ENCODE measurements around the gene NACC2. TPM values are rescaled to one million over a fixed set of nuclear protein-coding genes. Genes with fewer than 3 reads are reported as not detected.

Gene NACC2
- total and polyA plus RNA-seq, 9 donors: 7.0 to 47.0 (median 27.2) TPM

DNA sequence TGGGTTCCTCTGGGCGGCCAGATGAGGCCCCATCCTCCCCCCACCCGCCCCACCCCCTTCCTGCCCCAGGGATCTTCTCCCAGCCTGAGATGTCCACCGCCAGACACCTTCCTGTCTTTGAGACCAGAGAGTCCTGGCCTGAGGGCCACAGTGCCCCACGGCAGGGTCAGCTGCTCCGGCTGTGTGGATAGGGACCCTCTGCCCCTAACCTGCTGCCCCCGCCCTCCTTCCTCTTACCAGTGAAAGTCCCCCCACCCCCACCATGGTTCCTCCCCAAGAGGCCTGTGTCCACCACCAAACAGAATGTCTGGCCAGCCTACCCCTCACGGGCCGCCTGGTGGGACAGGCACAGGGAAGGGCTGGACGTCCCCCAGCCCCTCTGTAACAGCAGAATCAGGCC lies 90.9 kb downstream of the NACC2 start:
- no peak for DNase-seq
- Histone ChIP-seq H3K27me3 (no peaks in the 10 kb centered on the region), H3K9me3 (no peaks in the 10 kb centered on the region), H3K36me3 (no peaks in the 10 kb centered on the region), H3K4me1 (ENCODE audit: insufficient read depth) (no peaks in the 10 kb centered on the region), H3K27ac (no peak overlapping the region), H3K4me3 (no peak overlapping the region)
- intact Hi-C loops (cut with DNase I): no loop called here
- WGBS, 3 donors: 78 to 91% (median 83%) methylated on average over 5 to 9 of the region's 9 CpGs
- no peak for TF ChIP-seq EP300 (IDR thresholded peaks at IDR 0.05)
- TF ChIP-seq, protein P1, sequence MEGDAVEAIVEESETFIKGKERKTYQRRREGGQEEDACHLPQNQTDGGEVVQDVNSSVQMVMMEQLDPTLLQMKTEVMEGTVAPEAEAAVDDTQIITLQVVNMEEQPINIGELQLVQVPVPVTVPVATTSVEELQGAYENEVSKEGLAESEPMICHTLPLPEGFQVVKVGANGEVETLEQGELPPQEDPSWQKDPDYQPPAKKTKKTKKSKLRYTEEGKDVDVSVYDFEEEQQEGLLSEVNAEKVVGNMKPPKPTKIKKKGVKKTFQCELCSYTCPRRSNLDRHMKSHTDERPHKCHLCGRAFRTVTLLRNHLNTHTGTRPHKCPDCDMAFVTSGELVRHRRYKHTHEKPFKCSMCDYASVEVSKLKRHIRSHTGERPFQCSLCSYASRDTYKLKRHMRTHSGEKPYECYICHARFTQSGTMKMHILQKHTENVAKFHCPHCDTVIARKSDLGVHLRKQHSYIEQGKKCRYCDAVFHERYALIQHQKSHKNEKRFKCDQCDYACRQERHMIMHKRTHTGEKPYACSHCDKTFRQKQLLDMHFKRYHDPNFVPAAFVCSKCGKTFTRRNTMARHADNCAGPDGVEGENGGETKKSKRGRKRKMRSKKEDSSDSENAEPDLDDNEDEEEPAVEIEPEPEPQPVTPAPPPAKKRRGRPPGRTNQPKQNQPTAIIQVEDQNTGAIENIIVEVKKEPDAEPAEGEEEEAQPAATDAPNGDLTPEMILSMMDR (IDR thresholded peaks at IDR 0.05): no peak
- TF ChIP-seq POLR2A (IDR thresholded peaks at IDR 0.05): no peak

DNA sequence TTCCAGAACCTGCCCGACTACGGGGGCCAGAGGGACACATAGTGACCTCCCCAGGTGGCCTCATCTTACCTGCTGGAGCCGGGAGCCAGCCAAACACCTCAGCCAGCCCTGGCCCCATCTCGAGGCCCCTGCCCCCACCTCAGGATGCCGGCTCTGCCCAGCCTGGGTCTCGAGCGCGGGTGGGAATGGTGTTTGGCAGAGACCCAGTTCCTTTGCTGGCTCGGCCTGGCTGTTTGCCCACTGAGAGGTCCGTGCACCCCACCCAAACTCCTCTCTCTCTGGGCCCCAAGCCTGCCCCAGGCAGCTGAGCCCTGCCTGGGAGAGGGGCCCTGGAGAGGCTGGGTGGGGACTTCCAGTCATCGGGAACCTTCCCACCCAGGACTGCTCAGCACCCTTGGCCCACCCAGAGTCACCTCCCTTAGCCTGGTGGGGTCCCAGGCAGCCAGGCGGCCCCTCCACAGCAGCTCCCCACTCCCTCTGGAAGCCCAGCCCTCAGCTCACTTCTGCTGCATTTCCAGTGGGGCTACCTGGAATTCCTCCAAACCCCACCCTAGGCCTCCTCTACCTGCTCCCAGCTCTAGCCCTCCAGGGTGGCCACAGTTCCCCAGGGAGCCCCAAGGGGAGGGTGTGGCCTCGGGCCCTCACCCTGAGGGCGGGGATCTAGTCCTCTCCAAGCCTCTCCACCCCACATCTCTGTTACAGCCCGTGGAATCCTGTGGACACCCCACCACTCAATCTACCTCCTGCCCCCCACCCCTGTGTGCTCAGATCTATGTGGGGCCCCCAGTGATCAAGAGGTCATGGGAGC lies 91.5 kb downstream of the NACC2 start:
- intact Hi-C loops (cut with DNase I): no loop called here
- DNase-seq: no peak
- WGBS, 3 donors: 28 to 41% (median 33%) methylated on average over 9 to 15 of the region's 15 CpGs
- H3K9me3 ChIP-seq: no peaks in the 10 kb centered on the region
- no peak overlapping the region for H3K4me3 ChIP-seq
- no peak overlapping the region for H3K27ac ChIP-seq
- H3K27me3 ChIP-seq: no peaks in the 10 kb centered on the region
- H3K36me3 ChIP-seq: no peaks in the 10 kb centered on the region
- TF ChIP-seq POLR2A (IDR thresholded peaks at IDR 0.05) (no peak), EP300 (IDR thresholded peaks at IDR 0.05) (no peak)
- TF ChIP-seq, protein P1 (IDR thresholded peaks at IDR 0.05): no peak
- H3K4me1 ChIP-seq (ENCODE audit: insufficient read depth): no peaks in the 10 kb centered on the region

DNA sequence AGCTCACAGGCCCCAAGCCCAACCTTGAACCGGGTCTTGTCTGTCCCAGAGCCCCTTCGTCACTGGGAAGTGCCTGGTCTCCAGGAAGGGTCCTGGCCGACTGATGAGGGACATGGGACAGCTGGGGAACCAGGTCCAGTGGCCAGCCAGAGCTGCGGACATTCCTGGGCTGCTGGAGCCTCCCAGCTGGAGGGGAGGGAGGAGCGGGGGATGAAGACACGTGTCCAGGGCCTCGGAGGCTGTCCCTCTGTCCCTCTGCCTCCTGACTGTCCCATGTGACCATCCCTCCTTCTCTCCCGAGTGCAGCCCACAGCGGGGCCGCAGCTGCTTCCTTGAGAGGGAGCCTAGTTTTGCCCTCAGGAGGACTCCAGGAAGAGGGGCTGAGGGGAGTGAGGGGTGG lies 92.2 kb downstream of the NACC2 start:
- Histone ChIP-seq H3K9me3 (no peaks in the 10 kb centered on the region), H3K27ac (no peak overlapping the region), H3K27me3 (no peaks in the 10 kb centered on the region), H3K36me3 (no peaks in the 10 kb centered on the region), H3K4me3 (no peak overlapping the region), H3K4me1 (ENCODE audit: insufficient read depth) (no peaks in the 10 kb centered on the region)
- no peak for DNase-seq
- intact Hi-C loops (cut with DNase I): no loop called here
- 46 to 62% (median 55%) methylated on average over 10 of the region's 10 CpGs for WGBS, 3 donors
- TF ChIP-seq POLR2A (IDR thresholded peaks at IDR 0.05) (no peak), EP300 (IDR thresholded peaks at IDR 0.05) (no peak)
- TF ChIP-seq, protein P1 (IDR thresholded peaks at IDR 0.05): no peak

DNA sequence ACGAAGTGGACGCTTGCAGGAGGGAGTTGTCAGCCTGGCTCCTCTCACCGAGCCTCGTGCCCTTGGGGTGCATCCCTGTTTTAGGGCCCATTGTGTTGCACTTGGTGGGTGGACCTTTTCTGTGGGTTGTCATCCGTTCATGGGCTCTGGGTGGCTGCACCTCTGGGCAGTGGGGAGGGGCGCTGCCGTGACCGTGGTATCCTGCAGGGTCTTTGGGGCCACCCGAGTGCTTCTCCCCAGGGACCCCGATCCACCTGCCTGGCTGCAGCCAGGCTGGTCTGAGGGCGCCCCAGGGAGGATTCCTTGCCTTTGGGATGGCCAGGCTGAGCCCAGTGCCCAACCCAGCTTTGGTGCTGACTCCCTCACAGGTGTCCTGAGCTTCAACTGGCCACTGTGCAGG lies 92.9 kb downstream of the NACC2 start:
- H3K9me3 ChIP-seq: no peaks in the 10 kb centered on the region
- DNase-seq: no peak
- no peak overlapping the region for H3K4me3 ChIP-seq
- no peaks in the 10 kb centered on the region for H3K4me1 ChIP-seq (ENCODE audit: insufficient read depth)
- no peaks in the 10 kb centered on the region for H3K27me3 ChIP-seq
- no peaks in the 10 kb centered on the region for H3K36me3 ChIP-seq
- intact Hi-C loops (cut with DNase I): no loop called here
- TF ChIP-seq POLR2A (IDR thresholded peaks at IDR 0.05) (no peak), EP300 (IDR thresholded peaks at IDR 0.05) (no peak)
- TF ChIP-seq, protein P1 (IDR thresholded peaks at IDR 0.05): no peak
- 93 to 97% (median 94%) methylated on average over 11 of the region's 11 CpGs for WGBS, 3 donors
- H3K27ac ChIP-seq: no peak overlapping the region

Measured in ovary (tissue), 9 donors.